ENCODE measurements around the gene CUL3.

DNA sequence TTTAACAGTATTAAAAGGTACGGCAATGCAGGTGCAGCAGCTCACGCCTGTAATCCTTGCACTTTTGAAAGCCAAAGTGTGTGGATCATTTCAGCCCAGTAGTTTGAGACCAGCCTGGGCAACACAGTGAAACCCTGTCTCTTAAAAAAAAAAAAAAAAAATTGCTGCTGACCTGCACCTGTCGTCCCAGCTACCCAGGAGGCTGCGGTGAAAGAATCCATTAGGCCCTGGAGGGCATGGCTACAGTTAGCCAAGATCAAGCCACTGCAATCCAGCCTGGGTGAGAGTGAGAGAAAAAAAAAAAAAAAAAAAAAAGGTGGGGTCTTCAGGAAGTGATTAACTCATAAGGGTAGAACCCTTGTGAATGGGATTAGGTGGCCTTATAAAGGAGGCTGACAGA is 12.8 kb downstream of the CUL3 start:
- TF ChIP-seq, protein P1, sequence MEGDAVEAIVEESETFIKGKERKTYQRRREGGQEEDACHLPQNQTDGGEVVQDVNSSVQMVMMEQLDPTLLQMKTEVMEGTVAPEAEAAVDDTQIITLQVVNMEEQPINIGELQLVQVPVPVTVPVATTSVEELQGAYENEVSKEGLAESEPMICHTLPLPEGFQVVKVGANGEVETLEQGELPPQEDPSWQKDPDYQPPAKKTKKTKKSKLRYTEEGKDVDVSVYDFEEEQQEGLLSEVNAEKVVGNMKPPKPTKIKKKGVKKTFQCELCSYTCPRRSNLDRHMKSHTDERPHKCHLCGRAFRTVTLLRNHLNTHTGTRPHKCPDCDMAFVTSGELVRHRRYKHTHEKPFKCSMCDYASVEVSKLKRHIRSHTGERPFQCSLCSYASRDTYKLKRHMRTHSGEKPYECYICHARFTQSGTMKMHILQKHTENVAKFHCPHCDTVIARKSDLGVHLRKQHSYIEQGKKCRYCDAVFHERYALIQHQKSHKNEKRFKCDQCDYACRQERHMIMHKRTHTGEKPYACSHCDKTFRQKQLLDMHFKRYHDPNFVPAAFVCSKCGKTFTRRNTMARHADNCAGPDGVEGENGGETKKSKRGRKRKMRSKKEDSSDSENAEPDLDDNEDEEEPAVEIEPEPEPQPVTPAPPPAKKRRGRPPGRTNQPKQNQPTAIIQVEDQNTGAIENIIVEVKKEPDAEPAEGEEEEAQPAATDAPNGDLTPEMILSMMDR (IDR thresholded peaks at IDR 0.05) = no peak
- no peak for TF ChIP-seq EZH2 (IDR thresholded peaks at IDR 0.05)
- no peak for TF ChIP-seq EZH2phosphoT487 (IDR thresholded peaks at IDR 0.05)

All from neural progenitor cell (in vitro differentiated cells).